SK-N-SH treated with all-trans-retinoic acid at 6 μM for 48 hours (cell line): ENCODE results near the gene NCAPG2.

Experiments used
- BACH2 ChIP-seq: fragments of 250-450 bp; sonication (Bioruptor Pico); IDR thresholded peaks from 2 replicates; pipeline ENCODE4 v1.9.0; 2021; ENCODE audit warnings: mild to moderate bottlenecking, borderline replicate concordance
- GLIS3 ChIP-seq: fragments of 250-450 bp; sonication (Bioruptor Pico); IDR thresholded peaks from 2 replicates; pipeline ENCODE4 v1.5.0; 2020; ENCODE audit warnings: mild to moderate bottlenecking, moderate library complexity
- ISL1 ChIP-seq: fragments of 250-450 bp; sonication (Bioruptor Pico); IDR thresholded peaks from 2 replicates; pipeline ENCODE4 v2.1.2; 2022; ENCODE audit warnings: mild to moderate bottlenecking, moderate library complexity
- ZFP30 ChIP-seq: fragments of 450-650 bp; formaldehyde crosslinking; IDR thresholded peaks from 2 replicates; pipeline ENCODE4 v1.5.0; 2022; ENCODE audit warnings: mild to moderate bottlenecking, moderate library complexity
- TF ChIP-seq, protein P1 (sequence below): fragments of 250-450 bp; sonication (Bioruptor Pico); IDR thresholded peaks from 2 replicates; pipeline ENCODE4 v1.8.0; 2021; ENCODE audit warnings: low read depth, mild to moderate bottlenecking, moderate library complexity, borderline replicate concordance
- TF ChIP-seq, protein P2 (sequence below): fragments of 250-450 bp; sonication (Bioruptor Pico); IDR thresholded peaks from 2 replicates; pipeline ENCODE4 v1.8.0; 2020; ENCODE audit warnings: mild to moderate bottlenecking, moderate library complexity, borderline replicate concordance
- TF ChIP-seq, protein P3 (sequence below): fragments of 250-450 bp; sonication (Bioruptor Pico); IDR thresholded peaks from 2 replicates; pipeline ENCODE4 v1.5.0; 2020; ENCODE audit warnings: mild to moderate bottlenecking, moderate library complexity

DNA sequence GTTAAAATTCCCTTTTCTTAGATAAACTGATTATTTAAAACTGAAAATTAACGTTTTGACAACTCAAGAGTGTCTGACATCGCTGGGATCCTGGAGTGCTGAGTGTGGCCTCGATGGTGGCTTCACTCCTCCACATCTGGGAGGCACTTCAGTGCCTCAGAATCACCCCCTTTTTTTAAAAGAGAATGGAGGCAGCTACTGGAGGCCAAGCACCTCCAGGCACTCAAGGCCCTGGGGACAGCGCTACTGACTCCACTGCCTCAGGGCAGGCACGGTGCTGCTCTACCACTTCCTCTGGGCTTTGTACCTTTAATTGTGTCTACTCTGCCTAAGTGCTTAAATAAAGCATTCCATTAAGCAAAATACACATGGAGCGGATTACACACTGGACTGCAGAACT lies 27.2 kb upstream of the NCAPG2 start:
- no peak for TF ChIP-seq ZFP30 (CRISPR knock-in tag)
- TF ChIP-seq, protein P1, sequence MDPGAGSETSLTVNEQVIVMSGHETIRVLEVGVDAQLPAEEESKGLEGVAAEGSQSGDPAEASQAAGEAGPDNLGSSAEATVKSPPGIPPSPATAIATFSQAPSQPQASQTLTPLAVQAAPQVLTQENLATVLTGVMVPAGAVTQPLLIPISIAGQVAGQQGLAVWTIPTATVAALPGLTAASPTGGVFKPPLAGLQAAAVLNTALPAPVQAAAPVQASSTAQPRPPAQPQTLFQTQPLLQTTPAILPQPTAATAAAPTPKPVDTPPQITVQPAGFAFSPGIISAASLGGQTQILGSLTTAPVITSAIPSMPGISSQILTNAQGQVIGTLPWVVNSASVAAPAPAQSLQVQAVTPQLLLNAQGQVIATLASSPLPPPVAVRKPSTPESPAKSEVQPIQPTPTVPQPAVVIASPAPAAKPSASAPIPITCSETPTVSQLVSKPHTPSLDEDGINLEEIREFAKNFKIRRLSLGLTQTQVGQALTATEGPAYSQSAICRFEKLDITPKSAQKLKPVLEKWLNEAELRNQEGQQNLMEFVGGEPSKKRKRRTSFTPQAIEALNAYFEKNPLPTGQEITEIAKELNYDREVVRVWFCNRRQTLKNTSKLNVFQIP: no peak
- no peak for TF ChIP-seq BACH2 (CRISPR knock-in tag)
- TF ChIP-seq GLIS3 (CRISPR knock-in tag): no peak
- TF ChIP-seq, protein P2, sequence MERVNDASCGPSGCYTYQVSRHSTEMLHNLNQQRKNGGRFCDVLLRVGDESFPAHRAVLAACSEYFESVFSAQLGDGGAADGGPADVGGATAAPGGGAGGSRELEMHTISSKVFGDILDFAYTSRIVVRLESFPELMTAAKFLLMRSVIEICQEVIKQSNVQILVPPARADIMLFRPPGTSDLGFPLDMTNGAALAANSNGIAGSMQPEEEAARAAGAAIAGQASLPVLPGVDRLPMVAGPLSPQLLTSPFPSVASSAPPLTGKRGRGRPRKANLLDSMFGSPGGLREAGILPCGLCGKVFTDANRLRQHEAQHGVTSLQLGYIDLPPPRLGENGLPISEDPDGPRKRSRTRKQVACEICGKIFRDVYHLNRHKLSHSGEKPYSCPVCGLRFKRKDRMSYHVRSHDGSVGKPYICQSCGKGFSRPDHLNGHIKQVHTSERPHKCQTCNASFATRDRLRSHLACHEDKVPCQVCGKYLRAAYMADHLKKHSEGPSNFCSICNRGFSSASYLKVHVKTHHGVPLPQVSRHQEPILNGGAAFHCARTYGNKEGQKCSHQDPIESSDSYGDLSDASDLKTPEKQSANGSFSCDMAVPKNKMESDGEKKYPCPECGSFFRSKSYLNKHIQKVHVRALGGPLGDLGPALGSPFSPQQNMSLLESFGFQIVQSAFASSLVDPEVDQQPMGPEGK (CRISPR knock-in tag): no peak
- TF ChIP-seq ISL1 (CRISPR knock-in tag): no peak
- TF ChIP-seq, protein P3, sequence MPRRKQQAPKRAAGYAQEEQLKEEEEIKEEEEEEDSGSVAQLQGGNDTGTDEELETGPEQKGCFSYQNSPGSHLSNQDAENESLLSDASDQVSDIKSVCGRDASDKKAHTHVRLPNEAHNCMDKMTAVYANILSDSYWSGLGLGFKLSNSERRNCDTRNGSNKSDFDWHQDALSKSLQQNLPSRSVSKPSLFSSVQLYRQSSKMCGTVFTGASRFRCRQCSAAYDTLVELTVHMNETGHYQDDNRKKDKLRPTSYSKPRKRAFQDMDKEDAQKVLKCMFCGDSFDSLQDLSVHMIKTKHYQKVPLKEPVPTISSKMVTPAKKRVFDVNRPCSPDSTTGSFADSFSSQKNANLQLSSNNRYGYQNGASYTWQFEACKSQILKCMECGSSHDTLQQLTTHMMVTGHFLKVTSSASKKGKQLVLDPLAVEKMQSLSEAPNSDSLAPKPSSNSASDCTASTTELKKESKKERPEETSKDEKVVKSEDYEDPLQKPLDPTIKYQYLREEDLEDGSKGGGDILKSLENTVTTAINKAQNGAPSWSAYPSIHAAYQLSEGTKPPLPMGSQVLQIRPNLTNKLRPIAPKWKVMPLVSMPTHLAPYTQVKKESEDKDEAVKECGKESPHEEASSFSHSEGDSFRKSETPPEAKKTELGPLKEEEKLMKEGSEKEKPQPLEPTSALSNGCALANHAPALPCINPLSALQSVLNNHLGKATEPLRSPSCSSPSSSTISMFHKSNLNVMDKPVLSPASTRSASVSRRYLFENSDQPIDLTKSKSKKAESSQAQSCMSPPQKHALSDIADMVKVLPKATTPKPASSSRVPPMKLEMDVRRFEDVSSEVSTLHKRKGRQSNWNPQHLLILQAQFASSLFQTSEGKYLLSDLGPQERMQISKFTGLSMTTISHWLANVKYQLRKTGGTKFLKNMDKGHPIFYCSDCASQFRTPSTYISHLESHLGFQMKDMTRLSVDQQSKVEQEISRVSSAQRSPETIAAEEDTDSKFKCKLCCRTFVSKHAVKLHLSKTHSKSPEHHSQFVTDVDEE: no peak
